Memory B cell (primary cell): ENCODE data around the gene ADGRV1.
A peak's percentile ranks its signal among the peaks of the same experiment; 100 is the strongest.

Experiments used
- ATAC-seq: fragments of 150-1000 bp; cut with Tn5 transposase; 2 replicates; pipeline ENCODE4 v1.10.0; 2021; ENCODE audit warnings: low read depth, mild to moderate bottlenecking, moderate library complexity
- DNase-seq, 2 donors: peaks; one replicate each; pipeline ENCODE4 v3.0.0; 2022; ENCODE audit warnings: low spot score in 2 of 2
- H3K27ac Mint-ChIP-seq: one replicate; pipeline ENCODE4 v1.8.0; 2022; ENCODE audit warnings: mild to moderate bottlenecking, moderate library complexity, mixed read lengths
- H3K27me3 Mint-ChIP-seq: one replicate; pipeline ENCODE4 v1.8.0; 2022; ENCODE audit warnings: mixed read lengths
- H3K36me3 Mint-ChIP-seq: one replicate; pipeline ENCODE4 v1.8.0; 2022; ENCODE audit warnings: mild to moderate bottlenecking, mixed read lengths
- H3K4me1 Mint-ChIP-seq: one replicate; pipeline ENCODE4 v1.8.0; 2022; ENCODE audit warnings: mixed read lengths
- H3K4me3 Mint-ChIP-seq: one replicate; pipeline ENCODE4 v1.8.0; 2022; ENCODE audit warnings: mild to moderate bottlenecking, moderate library complexity, mixed read lengths
- H3K9me3 Mint-ChIP-seq: one replicate; pipeline ENCODE4 v1.8.0; 2022; ENCODE audit warnings: mixed read lengths

Gene ADGRV1

DNA sequence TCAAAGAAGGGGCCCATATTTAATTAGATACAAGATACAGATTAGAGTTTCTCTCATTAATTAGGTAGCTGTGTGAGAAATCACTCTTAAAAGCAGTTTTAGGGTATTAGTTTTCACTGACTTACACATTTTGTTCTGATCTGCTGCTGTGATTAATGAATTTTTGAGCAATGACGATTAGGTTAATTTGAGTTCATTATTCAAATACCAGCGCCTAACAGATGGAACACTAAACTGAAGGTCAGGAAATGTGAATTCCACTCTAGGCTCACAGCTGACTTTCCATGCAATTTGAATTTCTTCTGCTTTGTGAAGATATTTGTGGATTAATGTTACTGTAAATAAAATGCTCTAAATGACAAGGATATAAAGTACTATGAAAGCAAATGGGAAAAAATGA is 380.6 kb downstream of the ADGRV1 start:
- Mint-ChIP-seq H3K4me1 (no peaks in the 10 kb centered on the region), H3K9me3 (no peaks in the 10 kb centered on the region), H3K4me3 (no peak overlapping the region), H3K27ac (no peak overlapping the region), H3K27me3 (no peaks in the 10 kb centered on the region), H3K36me3 (no peaks in the 10 kb centered on the region)
- ATAC-seq = no peak
- no peak for DNase-seq

DNA sequence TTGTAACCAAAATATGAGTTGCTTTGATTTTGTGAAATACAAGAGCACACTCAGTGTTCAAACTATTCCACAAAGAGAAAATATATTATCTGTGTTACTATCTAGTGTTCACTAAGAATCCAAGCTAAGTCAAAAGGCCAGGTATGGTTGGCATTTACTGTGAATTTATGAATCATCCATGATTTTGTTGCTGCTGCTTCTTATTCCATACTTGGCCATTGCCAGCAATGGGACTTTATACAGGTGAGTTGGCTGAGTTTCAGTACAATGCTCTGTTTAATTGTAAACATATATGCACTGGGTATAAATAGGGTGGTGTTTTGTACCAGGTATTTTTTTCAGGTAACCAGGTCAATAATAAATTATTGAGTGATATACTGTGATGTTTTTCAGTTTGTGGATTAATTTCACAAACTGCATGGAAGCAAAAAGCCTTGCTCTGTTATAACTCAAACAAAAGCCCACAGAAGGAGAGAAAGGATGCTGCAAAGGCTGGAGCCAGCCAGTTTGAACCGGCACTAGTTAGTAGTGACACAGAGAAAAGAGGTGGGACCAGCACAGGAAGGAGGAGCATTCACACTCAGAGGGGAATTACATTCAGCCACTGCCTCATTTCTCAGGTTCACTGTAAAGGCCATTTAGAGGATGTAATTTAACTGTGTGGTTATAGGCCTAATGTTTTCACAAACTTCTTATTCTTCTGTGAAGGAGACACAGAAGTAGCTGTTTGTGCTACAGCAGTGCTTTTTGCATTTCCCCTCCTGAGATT is 381.8 kb downstream of the ADGRV1 start:
- Mint-ChIP-seq H3K27me3 (no peaks in the 10 kb centered on the region), H3K4me1 (no peaks in the 10 kb centered on the region), H3K9me3 (no peaks in the 10 kb centered on the region), H3K36me3 (no peaks in the 10 kb centered on the region), H3K27ac (no peak overlapping the region), H3K4me3 (no peak overlapping the region)
- ATAC-seq (peak; percentile 76), DNase-seq (no peak)

DNA sequence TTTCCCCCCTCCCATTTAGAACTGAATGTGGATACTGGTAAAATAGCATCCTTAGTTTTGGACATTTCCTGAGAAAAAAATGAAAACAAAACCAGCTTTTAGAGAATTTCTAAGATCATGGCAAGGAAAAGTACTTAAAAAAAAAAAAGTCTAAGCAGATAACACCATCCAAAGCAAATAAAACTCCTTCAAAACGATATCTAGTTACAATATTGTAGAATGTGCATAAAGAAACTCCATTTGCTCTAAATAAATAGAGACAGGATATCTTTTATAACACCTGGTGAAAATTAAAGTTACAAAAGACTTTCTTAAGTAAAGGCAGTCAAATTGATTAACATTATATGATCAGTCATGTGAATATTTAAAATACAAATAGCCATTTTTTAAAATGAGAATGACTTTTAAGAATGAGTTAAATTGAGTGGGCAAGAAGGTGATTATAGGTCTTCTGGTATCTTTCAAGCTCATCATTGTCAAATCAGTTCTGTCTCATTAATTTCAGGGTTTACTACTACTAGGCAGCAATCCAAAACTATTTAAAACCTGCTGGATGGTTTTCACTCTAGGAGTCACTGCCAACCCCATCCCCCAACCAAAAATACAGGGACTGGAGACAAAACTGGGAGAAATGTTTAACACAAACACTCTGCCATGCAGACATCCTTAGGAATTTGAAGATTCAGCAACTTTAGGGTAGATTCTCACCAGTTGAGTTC is 382.6 kb downstream of the ADGRV1 start:
- Mint-ChIP-seq H3K27ac (no peak overlapping the region), H3K4me3 (no peak overlapping the region), H3K4me1 (no peaks in the 10 kb centered on the region), H3K36me3 (no peaks in the 10 kb centered on the region), H3K27me3 (peaks cover 2% of the 10 kb centered on the region), H3K9me3 (peaks cover 1% of the 10 kb centered on the region)
- ATAC-seq = no peak
- no peak for DNase-seq

DNA sequence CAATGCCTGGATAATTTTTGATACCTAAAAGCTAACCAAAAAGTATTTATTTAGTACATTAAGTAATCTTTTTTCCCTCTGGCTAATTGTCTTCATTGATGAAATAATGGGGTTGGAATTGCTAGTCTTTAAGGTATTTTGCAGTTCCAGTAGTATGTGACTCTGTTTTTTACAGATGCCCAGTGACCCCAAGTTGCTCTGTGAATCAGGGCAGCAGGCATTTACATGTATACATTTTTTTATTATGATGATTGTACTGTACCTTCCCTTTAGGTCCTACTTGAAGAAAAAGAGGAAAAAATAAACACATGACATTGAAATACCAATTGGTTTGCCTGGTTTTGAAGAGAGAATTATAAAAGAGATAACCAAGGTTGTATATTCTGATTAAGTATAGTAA is 385.5 kb downstream of the ADGRV1 start:
- ATAC-seq (no peak), DNase-seq (no peak)
- H3K9me3 Mint-ChIP-seq = peaks cover 1% of the 10 kb centered on the region
- no peak overlapping the region for H3K27ac Mint-ChIP-seq
- no peaks in the 10 kb centered on the region for H3K4me1 Mint-ChIP-seq
- peaks cover 2% of the 10 kb centered on the region for H3K27me3 Mint-ChIP-seq
- H3K36me3 Mint-ChIP-seq = no peaks in the 10 kb centered on the region
- no peak overlapping the region for H3K4me3 Mint-ChIP-seq

DNA sequence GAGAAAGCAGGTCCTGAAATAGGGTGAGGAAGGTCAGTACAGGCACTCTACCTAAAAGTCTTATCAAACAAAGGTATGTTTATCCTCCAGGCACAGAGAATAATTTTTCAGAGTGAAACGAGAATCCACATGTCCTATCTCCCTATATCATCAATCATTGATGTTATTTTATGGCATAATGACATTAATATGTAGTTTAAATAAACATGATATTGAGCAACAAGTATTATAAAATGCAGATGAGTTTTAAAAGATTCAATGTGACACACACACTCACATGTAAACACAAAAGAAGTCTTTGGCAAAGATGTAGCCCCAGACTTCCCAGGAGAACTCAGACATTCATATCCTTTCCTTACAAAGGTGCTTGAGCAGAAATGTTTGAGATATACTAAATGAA is 389.1 kb downstream of the ADGRV1 start:
- no peak overlapping the region for H3K4me3 Mint-ChIP-seq
- H3K4me1 Mint-ChIP-seq = no peaks in the 10 kb centered on the region
- ATAC-seq = no peak
- H3K36me3 Mint-ChIP-seq = no peaks in the 10 kb centered on the region
- DNase-seq = no peak
- H3K9me3 Mint-ChIP-seq = peaks cover 1% of the 10 kb centered on the region
- H3K27me3 Mint-ChIP-seq = peaks cover 5% of the 10 kb centered on the region
- H3K27ac Mint-ChIP-seq = no peak overlapping the region

DNA sequence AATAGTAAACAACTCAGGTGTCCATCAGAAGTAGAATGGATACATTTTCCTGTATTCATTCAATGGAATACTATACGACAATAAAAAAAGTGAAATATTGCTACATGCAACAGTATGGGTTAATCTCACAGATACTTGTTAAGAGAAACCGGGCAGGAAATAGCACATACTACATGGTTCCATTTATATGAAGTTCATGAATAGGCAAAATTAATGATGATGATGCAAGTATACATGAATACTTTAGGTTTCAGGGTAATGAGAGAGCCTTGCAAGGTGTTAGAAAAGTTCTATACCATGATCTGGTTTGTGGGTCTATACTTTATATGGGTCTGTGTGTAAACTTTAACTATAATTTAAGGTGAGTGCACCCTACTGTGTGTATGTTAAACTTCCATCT is 390.4 kb downstream of the ADGRV1 start:
- DNase-seq (no peak), ATAC-seq (no peak)
- Mint-ChIP-seq H3K4me3 (no peak overlapping the region), H3K9me3 (peaks cover 1% of the 10 kb centered on the region), H3K27me3 (peaks cover 5% of the 10 kb centered on the region), H3K27ac (no peak overlapping the region), H3K36me3 (no peaks in the 10 kb centered on the region), H3K4me1 (no peaks in the 10 kb centered on the region)

DNA sequence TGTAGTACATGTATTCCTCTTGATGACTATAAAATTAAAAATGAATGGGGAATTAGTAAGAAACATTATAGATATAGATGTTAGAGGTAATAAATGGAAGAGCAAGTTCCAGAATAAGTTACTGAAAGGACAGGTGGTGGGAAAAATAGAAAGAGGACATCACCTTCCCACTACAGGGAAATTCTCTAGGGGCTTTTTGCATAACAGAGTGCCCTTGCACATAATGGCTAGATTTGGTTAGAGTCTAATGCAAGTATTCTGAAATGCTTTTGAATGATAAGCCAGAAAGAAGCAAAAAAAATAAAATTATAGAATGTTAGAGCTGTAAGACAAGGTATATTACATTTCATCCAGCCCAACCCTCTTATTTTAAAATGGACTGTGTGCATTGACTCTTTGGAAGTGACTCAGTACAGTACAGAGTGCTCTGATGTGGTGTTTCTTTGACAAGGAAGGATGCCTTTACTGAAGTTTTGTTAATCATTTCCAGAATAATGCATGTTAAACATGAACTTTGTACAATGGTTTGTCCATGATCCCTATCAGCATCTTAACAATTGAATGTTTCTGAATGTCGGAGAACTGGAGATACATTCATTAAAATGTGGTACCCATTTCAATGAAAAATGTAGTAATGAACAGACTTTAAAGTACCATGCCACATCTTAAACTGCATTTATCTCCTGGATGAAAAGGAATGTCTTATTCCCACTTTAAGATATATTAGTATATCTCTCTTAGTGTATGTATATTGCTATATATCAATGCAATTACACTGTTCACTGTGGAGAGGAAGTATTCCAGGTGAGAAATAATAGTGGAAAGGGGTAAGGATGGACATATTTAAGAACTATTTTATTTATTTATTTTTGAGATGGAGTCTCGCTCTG is 391.1 kb downstream of the ADGRV1 start:
- Mint-ChIP-seq H3K9me3 (peaks cover 1% of the 10 kb centered on the region), H3K36me3 (no peaks in the 10 kb centered on the region), H3K4me3 (no peak overlapping the region), H3K27ac (no peak overlapping the region), H3K4me1 (no peaks in the 10 kb centered on the region), H3K27me3 (peaks cover 5% of the 10 kb centered on the region)
- no peak for DNase-seq
- ATAC-seq = no peak

DNA sequence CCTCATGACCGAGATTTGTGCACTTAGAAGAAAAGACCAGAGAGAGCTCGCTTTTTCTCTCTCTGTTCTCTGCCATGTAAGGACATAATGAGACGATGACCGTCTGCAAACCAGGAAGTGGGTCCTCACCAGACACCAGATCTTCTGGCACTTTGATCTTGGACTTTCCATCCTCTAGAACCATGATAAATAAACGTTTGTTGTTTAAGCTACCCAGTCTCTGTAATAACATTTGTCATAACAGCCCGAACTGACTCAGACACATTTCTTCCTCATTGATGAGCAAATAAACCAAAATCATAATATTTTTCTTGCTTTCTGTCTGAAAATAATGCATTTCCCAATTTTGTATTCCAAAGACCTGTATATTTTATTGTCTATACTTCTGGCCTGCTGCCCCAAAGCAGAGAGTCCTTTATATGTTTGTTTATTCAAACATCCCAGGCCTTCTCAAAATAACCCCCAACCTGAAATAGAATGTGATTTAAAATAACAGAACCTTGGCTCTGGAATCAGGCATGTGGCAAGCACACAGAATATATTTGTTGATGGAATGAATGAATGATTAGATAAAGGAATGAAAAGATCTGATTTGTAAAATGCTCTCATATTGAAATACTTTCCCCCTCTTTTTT is 396.5 kb downstream of the ADGRV1 start:
- ATAC-seq (no peak), DNase-seq (no peak)
- Mint-ChIP-seq H3K27me3 (peaks cover 9% of the 10 kb centered on the region), H3K36me3 (no peaks in the 10 kb centered on the region), H3K27ac (no peak overlapping the region), H3K4me1 (no peaks in the 10 kb centered on the region), H3K9me3 (no peaks in the 10 kb centered on the region), H3K4me3 (no peak overlapping the region)

DNA sequence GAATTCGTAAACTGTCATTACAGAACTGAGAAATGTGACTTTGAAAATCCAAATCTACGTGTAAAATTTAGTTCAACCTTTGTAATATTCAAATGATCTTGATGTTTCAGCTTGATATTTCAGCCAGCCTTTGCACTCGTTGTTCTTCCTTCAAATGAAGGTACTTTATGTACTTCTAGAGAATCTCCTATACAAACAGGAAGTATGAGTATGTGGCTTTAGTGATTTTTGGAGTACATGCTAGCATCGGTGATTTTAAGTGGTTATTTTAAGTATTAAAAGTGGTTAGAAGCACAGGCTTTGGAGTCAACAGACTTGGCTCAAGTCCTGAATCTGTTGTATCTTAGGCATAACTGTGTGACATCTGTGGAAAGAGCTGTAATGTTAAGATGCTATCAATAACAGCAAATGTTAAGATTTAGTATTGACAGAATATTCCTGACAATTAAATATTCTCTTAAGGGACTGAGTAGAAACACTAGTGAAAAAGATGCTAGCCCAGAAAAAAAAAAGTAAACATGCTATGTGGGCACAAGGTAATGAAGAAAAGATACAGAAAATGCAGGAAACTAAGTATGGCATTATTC is 398.0 kb downstream of the ADGRV1 start:
- H3K4me3 Mint-ChIP-seq = no peak overlapping the region
- no peaks in the 10 kb centered on the region for H3K36me3 Mint-ChIP-seq
- ATAC-seq (no peak), DNase-seq (no peak)
- H3K4me1 Mint-ChIP-seq = no peaks in the 10 kb centered on the region
- H3K9me3 Mint-ChIP-seq = no peaks in the 10 kb centered on the region
- H3K27me3 Mint-ChIP-seq = peaks cover 9% of the 10 kb centered on the region
- H3K27ac Mint-ChIP-seq = no peak overlapping the region

DNA sequence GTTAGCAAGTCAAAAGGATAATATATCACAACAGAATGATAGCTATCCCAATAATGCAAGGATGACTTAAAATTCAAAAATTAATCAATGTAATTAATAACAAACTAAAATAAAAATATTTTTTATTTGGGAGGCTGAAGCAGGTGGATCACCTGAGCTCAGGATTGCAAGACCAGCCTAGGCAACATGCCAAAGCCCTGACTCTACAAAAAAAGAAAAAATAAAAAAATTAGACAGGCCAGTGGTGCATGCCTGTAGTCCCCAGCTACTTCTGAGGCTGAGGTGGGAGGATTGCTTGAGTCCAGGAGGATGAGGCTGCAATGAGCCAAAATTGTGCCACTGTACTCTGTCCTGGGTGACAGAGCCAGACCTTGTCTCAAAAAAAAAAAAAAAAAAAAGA is 399.3 kb downstream of the ADGRV1 start:
- no peak overlapping the region for H3K4me3 Mint-ChIP-seq
- DNase-seq (no peak), ATAC-seq (no peak)
- no peaks in the 10 kb centered on the region for H3K4me1 Mint-ChIP-seq
- H3K27ac Mint-ChIP-seq = no peak overlapping the region
- no peaks in the 10 kb centered on the region for H3K9me3 Mint-ChIP-seq
- H3K36me3 Mint-ChIP-seq = no peaks in the 10 kb centered on the region
- peaks cover 7% of the 10 kb centered on the region for H3K27me3 Mint-ChIP-seq

DNA sequence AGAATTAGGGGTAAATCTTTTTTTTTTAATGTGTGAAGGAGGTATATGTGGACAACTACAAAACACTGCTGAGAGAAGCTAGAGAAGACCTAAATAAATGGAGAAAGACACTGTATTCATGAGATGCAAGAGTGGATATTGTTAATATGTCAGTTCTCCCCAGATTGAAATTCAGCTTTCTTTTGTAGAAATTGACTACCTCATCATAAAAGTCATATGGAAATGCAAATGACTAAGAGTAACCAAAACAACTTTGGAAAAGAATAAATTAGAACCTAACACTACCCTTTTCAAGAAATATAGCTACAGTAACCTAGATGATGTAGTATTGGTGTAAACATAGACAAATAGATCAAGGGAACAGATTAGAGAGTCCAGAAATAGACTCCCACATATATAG is 400.7 kb downstream of the ADGRV1 start:
- Mint-ChIP-seq H3K4me3 (no peak overlapping the region), H3K27me3 (peaks cover 7% of the 10 kb centered on the region), H3K9me3 (no peaks in the 10 kb centered on the region), H3K27ac (no peak overlapping the region), H3K36me3 (no peaks in the 10 kb centered on the region), H3K4me1 (no peaks in the 10 kb centered on the region)
- no peak for ATAC-seq
- DNase-seq = no peak

DNA sequence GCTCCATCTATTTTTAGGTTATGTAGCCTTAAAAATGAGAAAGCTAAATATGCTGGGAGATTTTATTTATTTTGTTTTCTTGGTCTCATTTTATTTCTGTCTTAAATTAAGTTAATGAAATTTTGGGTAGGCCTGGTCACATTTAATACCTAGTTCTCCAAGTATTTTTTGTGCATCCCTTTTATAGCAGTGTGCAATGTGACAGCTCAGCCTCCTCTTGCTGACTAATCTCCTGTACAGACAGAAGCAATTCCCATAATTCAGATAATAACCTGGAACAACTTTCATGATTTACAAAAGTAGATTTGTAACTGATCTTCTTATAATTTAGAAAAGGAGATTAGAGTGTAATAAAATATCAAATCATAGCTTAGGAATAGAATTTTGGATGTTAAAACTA is 403.9 kb downstream of the ADGRV1 start:
- DNase-seq (no peak), ATAC-seq (no peak)
- H3K9me3 Mint-ChIP-seq = no peaks in the 10 kb centered on the region
- H3K27me3 Mint-ChIP-seq = peaks cover 15% of the 10 kb centered on the region
- H3K4me1 Mint-ChIP-seq = no peaks in the 10 kb centered on the region
- no peak overlapping the region for H3K4me3 Mint-ChIP-seq
- H3K36me3 Mint-ChIP-seq = no peaks in the 10 kb centered on the region
- H3K27ac Mint-ChIP-seq = no peak overlapping the region

DNA sequence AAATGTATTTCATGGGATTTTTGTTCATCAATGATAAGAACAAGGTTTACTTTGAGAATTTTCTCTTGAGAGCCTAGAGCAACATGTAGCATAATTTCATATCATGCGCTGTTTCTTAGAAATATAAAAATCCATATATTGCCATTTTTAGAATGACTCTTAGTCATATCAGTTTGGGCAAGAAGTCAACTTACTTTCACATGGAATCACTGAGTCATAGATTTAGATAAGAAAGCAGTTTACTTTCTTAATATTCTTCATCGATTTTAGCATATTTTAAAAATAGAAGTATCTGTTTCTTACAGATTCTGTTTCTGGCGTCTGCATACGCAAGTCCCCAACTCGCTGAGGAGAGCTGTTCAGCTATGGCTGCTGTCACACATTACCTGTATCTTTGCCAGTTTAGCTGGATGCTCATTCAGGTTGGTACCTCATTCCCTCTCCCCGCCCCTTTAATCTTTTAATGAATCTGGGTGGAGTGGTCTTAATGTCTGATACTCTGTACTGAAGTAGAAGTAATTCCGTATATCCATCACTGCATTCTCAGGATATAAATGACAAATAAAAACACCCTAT is 406.6 kb downstream of the ADGRV1 start:
- ATAC-seq (no peak), DNase-seq (no peak)
- peaks cover 2% of the 10 kb centered on the region for H3K9me3 Mint-ChIP-seq
- H3K27me3 Mint-ChIP-seq = peaks cover 11% of the 10 kb centered on the region
- H3K36me3 Mint-ChIP-seq = no peaks in the 10 kb centered on the region
- H3K4me3 Mint-ChIP-seq = no peak overlapping the region
- no peak overlapping the region for H3K27ac Mint-ChIP-seq
- H3K4me1 Mint-ChIP-seq = no peaks in the 10 kb centered on the region
